ENCODE measurements around the gene SOX9.
A peak's percentile ranks its signal among the peaks of the same experiment; 100 is the strongest.

Gene SOX9

DNA sequence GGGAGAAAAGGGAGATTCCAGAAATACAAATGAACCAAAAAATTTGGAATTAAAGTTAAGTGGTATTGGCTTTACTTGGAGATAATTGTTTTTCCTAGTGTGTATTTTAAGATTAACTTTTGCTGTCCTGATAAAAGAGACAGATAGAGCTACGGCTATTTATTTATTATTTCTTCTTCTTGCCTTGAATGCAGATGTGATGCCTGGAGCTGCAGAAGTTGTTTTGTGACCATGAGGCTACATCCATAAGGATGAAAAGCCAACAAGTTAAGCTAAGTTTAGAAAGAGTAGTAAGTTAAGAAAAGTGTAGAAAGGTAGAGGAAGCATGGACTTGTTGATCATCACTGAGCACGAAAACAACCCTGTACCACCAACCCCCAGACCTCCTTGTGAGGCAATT lies 41.7 kb downstream of the SOX9 start:
- no peak for DNase-seq (ENCODE audit: low spot score)

DNA sequence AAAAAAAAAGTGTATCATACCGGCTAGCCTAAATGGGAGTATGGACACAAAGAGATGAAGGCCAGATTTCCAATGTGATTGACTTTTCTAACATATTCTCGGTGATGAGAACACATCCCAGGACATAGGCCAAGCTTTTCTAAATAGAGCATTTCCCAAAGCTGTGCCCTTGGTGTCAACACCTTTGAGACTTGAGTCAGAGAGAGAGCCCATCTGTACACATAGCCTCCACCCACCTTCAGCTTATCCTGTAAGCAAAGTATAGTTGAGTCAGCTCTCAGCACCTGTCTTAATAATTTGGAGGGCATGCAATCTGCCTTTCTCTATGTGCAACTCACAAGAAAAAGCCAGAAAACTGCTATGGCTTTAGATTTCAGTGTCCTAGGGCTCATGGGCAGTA lies 42.7 kb downstream of the SOX9 start:
- DNase-seq (ENCODE audit: low spot score), result no peak

DNA sequence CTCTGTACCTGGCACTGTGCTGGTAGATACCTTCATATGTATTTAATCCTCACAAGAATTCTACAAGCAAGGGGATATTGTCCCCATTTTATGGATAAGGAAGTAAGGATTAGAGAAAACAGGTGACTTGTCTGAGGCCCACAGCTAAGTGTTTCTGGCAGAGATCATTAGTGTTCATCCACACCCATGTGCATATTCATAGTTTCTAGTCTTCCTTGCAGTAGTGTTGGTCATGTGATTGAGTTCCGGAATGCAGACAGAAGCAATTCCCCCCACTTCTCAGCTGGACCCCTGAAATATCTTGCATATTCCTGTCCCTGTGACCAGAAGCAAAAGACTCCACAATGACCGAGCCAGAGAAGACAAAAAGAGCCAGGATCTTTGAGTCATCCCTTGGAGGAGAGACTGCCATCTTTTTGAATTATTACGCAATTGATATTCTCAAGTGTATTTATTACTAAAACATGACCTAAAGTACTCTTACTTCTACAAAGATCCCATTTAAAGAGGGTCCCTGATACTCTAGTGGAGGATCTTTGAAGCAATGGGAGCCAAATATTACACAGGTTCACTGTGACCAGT lies 43.4 kb downstream of the SOX9 start:
- DNase-seq (ENCODE audit: low spot score), result no peak

DNA sequence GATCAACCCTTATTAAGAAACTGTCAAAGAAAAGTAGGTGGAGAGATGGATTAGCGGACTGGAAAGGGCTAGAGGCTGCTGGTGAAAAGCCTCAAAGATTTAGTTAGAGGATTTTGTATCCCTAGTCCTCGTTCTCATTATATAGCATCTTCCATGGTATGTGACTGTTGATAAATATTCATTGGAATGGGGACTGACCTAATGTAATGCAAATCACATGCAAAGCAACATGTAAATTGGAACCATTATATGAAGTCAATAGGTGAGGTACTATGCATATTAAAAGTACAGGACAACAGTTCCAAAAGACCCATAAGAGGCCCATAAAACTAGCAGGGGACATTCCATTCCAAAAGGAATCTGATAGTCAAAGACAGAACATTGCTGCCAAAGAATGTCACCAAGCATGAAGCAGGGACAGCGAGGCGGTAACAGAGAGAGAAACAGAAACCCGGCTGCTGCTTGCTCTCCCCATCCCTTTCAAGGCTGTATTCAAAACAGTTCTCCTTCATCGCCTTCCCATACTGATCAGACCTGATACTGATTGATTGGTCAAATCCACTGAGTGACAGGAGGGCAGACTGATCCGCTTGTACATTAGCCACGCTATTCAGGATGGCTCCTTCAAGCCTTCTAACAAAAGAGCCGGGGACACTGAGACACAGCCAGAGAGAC lies 44.5 kb downstream of the SOX9 start:
- no peak for DNase-seq (ENCODE audit: low spot score)

DNA sequence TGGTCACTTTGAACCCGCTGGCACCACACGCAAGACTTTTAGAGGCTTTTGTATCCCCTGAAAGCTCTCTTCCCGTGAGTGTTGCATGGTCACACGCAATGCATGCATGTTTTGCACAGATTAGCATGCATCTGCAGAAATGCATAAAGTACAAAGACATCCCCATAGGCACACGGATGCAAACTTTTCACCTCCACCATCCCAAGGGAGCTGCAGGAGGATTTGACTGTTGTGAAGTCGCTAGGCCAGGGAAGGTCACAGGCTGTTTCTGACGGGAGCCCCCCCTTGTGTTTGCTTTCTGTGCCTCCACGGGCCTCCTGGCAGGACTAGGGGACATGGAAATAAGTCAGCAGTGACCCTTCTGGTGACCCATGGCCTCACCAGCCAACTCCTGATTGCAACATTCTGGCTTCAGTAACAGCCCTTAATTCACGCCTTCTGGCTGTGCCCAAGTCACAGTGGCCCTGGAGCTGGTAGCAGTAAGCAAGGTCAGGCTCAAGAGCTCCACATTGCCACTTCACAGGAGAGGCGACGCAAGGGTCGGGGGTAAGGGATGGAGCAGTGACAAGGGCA lies 45.1 kb downstream of the SOX9 start:
- peak; percentile 43 for DNase-seq (ENCODE audit: low spot score)

DNA sequence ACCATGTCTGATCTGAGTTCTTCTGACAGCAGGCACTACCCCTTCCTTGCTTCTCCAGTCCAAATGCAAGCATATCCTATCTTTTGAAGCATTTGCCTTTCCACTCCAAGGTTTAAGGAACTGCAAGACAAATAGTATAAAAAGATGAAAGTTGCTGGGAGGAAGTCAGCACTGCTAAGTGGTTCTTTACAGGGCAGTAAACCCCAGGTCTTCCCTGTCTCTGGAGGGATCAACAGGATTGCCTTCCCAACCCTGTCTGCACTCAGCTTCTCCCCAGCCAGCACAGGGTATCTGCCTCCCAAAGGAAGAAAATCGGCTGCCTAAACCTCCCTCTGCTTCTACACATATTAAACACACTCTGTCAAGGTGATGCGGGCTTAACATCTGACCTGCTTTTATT lies 46.8 kb downstream of the SOX9 start:
- DNase-seq (ENCODE audit: low spot score), result no peak

DNA sequence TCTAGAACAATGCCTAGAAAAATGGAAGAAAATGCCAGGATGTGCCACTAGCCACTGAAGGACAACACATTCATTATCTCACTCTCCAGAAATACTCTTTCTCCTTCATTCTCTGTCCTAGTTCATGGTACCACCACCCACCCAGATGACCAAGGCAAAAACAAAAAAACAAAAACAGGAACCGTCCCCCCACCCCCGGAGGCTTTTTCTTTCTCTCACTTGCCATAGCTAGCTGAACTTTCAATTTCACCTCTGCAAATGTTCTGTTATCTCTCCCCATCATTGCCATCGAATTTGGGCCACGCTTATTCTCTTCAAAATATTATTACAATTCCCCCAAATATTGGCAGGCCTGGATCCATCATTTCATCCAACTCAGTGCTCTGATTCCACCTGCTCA lies 49.0 kb downstream of the SOX9 start:
- no peak for DNase-seq (ENCODE audit: low spot score)

DNA sequence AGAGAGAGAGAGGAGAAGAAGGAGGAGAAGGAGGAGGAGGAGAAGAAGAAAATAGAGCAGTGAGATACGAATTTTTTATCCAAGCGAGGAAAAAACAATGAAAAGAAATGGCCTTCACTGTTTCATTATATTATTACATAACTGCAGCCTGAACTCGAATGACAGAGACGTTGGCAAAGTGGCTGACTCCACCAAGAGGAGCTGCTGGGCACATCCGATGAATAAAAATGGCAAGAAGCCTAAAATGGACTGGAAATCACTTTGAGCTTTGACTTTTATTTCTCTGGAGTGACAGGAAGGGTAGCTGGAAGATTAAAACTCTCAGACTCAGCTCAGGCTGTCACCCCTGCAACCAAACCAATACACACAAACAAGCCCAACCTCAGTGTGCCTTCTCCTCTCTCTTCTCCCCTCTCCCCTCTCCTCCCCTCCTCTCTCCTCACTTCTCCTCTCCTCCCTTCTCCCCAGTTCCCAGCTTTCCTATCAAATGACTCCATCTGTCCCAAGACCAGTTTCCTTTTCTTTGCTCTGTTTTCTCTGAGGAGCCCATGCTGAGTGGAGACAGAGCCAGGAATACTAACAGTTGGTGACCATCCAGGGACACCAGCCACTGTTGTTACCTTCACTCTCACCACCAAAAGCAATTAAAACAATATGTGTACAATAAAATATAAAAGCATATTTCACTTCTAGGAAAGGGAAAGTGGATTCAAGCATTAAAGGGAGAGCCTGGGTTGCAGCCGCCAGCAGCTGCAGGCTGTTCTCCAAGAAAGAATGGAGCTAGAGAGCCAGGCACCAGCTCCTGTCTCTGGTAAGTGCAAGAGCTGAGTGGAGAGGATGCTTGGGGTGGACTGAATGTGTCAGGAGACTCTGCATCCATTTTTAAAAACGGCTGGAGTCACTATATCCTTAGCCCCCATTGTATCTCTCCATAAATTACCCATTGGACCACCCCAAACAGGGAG lies 51.2 kb downstream of the SOX9 start:
- no peak for DNase-seq (ENCODE audit: low spot score)

DNA sequence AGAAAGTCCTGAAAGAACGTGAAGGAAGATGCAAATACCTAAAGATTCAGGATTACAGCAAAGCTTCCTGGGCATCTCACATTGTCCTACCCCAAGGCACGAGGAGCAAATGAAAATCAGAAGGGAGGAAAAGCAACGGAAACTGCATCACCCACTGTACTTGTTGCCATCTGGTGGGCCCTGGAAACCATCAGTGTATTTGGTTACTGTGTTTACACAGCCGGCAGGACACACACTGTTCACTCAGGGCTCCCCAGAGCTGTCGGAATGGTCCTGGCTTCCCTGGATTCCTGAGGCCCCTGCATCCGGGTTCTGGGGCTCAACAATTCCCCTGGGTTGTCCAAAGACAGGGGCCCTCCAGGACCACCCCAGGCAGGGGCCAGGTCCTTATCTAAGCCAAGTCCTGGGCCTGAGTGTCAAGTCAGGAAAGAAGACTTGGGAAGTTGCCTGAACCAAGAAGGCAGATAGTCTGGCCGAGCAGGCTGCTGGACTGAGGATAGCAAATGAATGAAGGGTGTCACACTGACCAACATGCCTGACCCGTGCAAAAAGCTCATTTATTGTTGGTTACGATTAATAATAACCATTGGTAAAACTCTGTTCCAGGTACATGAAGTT lies 52.8 kb downstream of the SOX9 start:
- peak; percentile 39 for DNase-seq (ENCODE audit: low spot score)

DNA sequence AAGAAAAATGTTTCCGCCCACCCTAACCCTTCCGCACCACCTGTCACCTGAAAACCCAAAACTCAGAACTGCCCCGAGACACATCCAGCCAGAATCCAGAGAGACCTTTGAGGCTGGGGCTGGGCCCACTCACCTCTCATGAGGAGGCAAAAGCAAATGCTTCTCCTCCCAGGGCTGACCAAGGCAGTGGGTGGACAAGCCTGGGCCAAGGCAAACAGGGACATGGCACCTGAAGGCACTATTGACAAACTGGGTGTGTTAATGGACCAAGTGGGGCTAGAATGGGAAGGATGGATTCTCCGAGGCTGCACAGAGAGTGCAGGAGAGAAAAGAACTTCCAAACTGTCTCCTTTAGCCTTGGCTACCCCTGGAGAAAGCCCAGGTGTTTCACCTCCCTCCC lies 54.4 kb downstream of the SOX9 start:
- no peak for DNase-seq (ENCODE audit: low spot score)
